Tibial artery (tissue), 4 donors: Measurements from ENCODE around the gene SMTN.

Source experiments
- DNase-seq, 2 donors: peaks; one replicate each; pipeline ENCODE4 v3.0.0-alpha.2; 2019
- H3K27ac ChIP-seq, 2 donors: fragments of 200-600 bp; sonication (generic) in 1 of 2; 1 replicate in 1 of 2; 2 replicates in 1 of 2; pipeline ENCODE4 v1.5.1; 2018 to 2019; ENCODE audit warnings: mild to moderate bottlenecking in 1 of 2
- H3K27me3 ChIP-seq, 2 donors: fragments of 200-600 bp; sonication (generic) in 1 of 2; one replicate each; pipeline versions ENCODE4 v1.5.1 to v1.6.0; 2016 to 2019
- H3K36me3 ChIP-seq, 3 donors: fragments of 200-600 bp; sonication (generic) in 2 of 3; one replicate each; pipeline ENCODE4 v1.5.1; 2016 to 2019; ENCODE audit warnings: mild to moderate bottlenecking in 2 of 3
- H3K4me1 ChIP-seq, 4 donors: fragments of 200-600 bp; sonication (generic) in 2 of 4; 1 replicate in 3 of 4; 2 replicates in 1 of 4; pipeline ENCODE4 v1.5.1; 2016 to 2019
- H3K4me3 ChIP-seq, 2 donors: fragments of 200-600 bp; sonication (generic) in 1 of 2; 1 replicate in 1 of 2; 2 replicates in 1 of 2; pipeline ENCODE4 v1.5.1; 2018 to 2019; ENCODE audit warnings: mild to moderate bottlenecking in 2 of 2
- H3K9me3 ChIP-seq, 3 donors: fragments of 200-600 bp; sonication (generic) in 1 of 3; one replicate each; pipeline ENCODE4 v1.5.1; 2016 to 2019
- CTCF ChIP-seq, 2 experiments: fragments of 200-600 bp in 1 of 2; fragments of 450-650 bp in 1 of 2; IDR thresholded peaks; one replicate each; pipeline ENCODE4 v1.5.1; 2017 to 2019; ENCODE audit warnings: antibody characterized with exemption in 2 of 2, mild to moderate bottlenecking in 1 of 2, moderate library complexity in 1 of 2
- intact Hi-C: fragments of 100-400 bp; cut with DNase I; formaldehyde crosslinking; loops from one replicate; pipeline ENCODE4 v1.15.0; 2023; ENCODE audit warnings: low total_unique reads

Gene SMTN

GRCh38 chr22:31040542-31041398 is 40.3 kb upstream of the SMTN start:
- DNase-seq = no peak
- Histone ChIP-seq H3K4me1 (peaks cover 0 to 80% (median 55%) of the 10 kb centered on the region in 4 donors), H3K27ac (peak overlapping the region; percentile 79 to 80), H3K4me3 (no peak overlapping the region), H3K36me3 (no peaks in the 10 kb centered on the region), H3K9me3 (no peaks in the 10 kb centered on the region), H3K27me3 (no peaks in the 10 kb centered on the region)
- intact Hi-C loops = no loop called here
- no peak for TF ChIP-seq CTCF (IDR thresholded peaks at IDR 0.05)

- TF ChIP-seq CTCF (IDR thresholded peaks at IDR 0.05) = no peak
- Histone ChIP-seq H3K27me3 (no peaks in the 10 kb centered on the region), H3K4me1 (peaks cover 0 to 63% (median 36%) of the 10 kb centered on the region in 4 donors), H3K4me3 (no peak overlapping the region), H3K36me3 (no peaks in the 10 kb centered on the region), H3K9me3 (no peaks in the 10 kb centered on the region), H3K27ac (peak overlapping the region; percentile 71 to 80)
- intact Hi-C loops = no loop called here
- DNase-seq = peak; percentile 74 to 92
These were observed 36.8 kb upstream of the SMTN start for GRCh38 chr22:31044262-31044861.

- Histone ChIP-seq H3K4me3 (no peak overlapping the region), H3K27me3 (no peaks in the 10 kb centered on the region), H3K4me1 (peaks cover 0 to 48% (median 28%) of the 10 kb centered on the region in 4 donors), H3K36me3 (no peaks in the 10 kb centered on the region), H3K9me3 (no peaks in the 10 kb centered on the region), H3K27ac (peak overlapping the region; percentile 71 to 80)
- no peak for DNase-seq
- TF ChIP-seq CTCF (IDR thresholded peaks at IDR 0.05) = no peak
- intact Hi-C loops = no loop called here
These were observed 35.1 kb upstream of the SMTN start for GRCh38 chr22:31045900-31046538.

GRCh38 chr22:31046539-31047226 is 34.4 kb upstream of the SMTN start:
- H3K36me3 ChIP-seq = no peaks in the 10 kb centered on the region
- TF ChIP-seq CTCF (IDR thresholded peaks at IDR 0.05) = no peak
- peak overlapping the region; percentile 71 to 80 for H3K27ac ChIP-seq
- H3K9me3 ChIP-seq = no peaks in the 10 kb centered on the region
- intact Hi-C loops = no loop called here
- no peak overlapping the region for H3K4me3 ChIP-seq
- peaks cover 0 to 48% (median 28%) of the 10 kb centered on the region in 4 donors for H3K4me1 ChIP-seq
- peak; percentile 38 to 77 for DNase-seq
- H3K27me3 ChIP-seq = no peaks in the 10 kb centered on the region

GRCh38 chr22:31048570-31048969 is 32.5 kb upstream of the SMTN start:
- no peak for DNase-seq
- intact Hi-C loops = no loop called here
- Histone ChIP-seq H3K27ac (no peak overlapping the region), H3K36me3 (no peaks in the 10 kb centered on the region), H3K27me3 (no peaks in the 10 kb centered on the region), H3K4me3 (no peak overlapping the region), H3K4me1 (peaks cover 0 to 41% (median 29%) of the 10 kb centered on the region in 4 donors), H3K9me3 (no peaks in the 10 kb centered on the region)
- TF ChIP-seq CTCF (IDR thresholded peaks at IDR 0.05) = no peak
